H1 (cell line): Measurements from ENCODE around the gene VSNL1. TPM values are rescaled to one million over a fixed set of nuclear protein-coding genes. Genes with fewer than 3 reads are reported as not detected.

Experiments used
- CTCF ChIA-PET: fragments of 300-600 bp; sonication (Branson Sonifier 250); formaldehyde crosslinking; loops from one replicate; lab custom pipeline; 2021; ENCODE audit not compliant: partially characterized antibody; lab: Charles Lee
- POLR2A ChIA-PET: fragments of 300-600 bp; sonication (Branson Sonifier 250); formaldehyde crosslinking; loops from one replicate; lab custom pipeline; 2021; ENCODE audit warnings: inconsistent platforms; ENCODE audit not compliant: partially characterized antibody; lab: Charles Lee
- DNase-seq, 2 experiments: peaks; one replicate each; pipeline versions ENCODE4 v3.0.0 to v3.0.0-alpha.2; 2010 to 2022; ENCODE audit warnings: low spot score in 2 of 2, low read depth in 1 of 2, mixed read lengths in 1 of 2
- FAIRE-seq: peaks from 2 replicates; lab custom pipeline; 2011; peaks lifted over from hg19 to GRCh38; lab: Jason Lieb, UNC
- H2AFZ ChIP-seq: 2 replicates; pipeline ENCODE4 v1.8.1; 2012; ENCODE audit warnings: low read length, inconsistent platforms
- H2AK5ac ChIP-seq: 2 replicates; pipeline ENCODE4 v1.6.1; 2013; ENCODE audit warnings: low read depth, low read length
- H2BK120ac ChIP-seq: replicated peaks from 2 replicates; pipeline ENCODE3; 2013; ENCODE audit warnings: low read depth, low read length, inconsistent platforms
- H2BK12ac ChIP-seq: 2 replicates; pipeline ENCODE4 v1.6.1; 2013; ENCODE audit warnings: low read depth, low read length
- H2BK15ac ChIP-seq: 2 replicates; pipeline ENCODE4 v1.6.1; 2013; ENCODE audit warnings: low read length
- H2BK20ac ChIP-seq: 2 replicates; pipeline ENCODE4 v1.6.1; 2013; ENCODE audit warnings: low read length
- H2BK5ac ChIP-seq: 2 replicates; pipeline ENCODE4 v1.6.1; 2013; ENCODE audit warnings: low read depth, low read length
- H3K14ac ChIP-seq: 2 replicates; pipeline ENCODE4 v1.6.1; 2013; ENCODE audit warnings: inconsistent platforms; ENCODE audit not compliant: insufficient read length
- H3K18ac ChIP-seq: 2 replicates; pipeline ENCODE4 v1.6.1; 2013; ENCODE audit warnings: low read length; ENCODE audit errors: extremely low read depth
- H3K23ac ChIP-seq: 2 replicates; pipeline ENCODE4 v1.6.1; 2013; ENCODE audit warnings: inconsistent platforms; ENCODE audit not compliant: insufficient read length
- H3K23me2 ChIP-seq: 2 replicates; pipeline ENCODE4 v1.6.1; 2013; ENCODE audit warnings: low read depth, low read length
- H3K27ac ChIP-seq: 2 replicates; pipeline ENCODE4 v1.6.1; 2011; ENCODE audit warnings: low read depth, low read length, inconsistent platforms
- H3K27me3 ChIP-seq, 4 experiments: replicated peaks in 1 of 4; 1 replicate in 1 of 4; 2 replicates in 3 of 4; pipeline versions ENCODE4 v1.6.1 to v1.8.1; 2011 to 2013; ENCODE audit warnings: low read length in 3 of 4, mild to moderate bottlenecking in 3 of 4, inconsistent platforms in 2 of 4, mixed read lengths in 2 of 4, moderate library complexity in 1 of 4; ENCODE audit not compliant: control insufficient read depth in 3 of 4, insufficient read depth in 3 of 4; ENCODE audit errors: extremely low read depth in 1 of 4
- H3K36me3 ChIP-seq, 4 experiments: 2 replicates each; pipeline versions ENCODE4 v1.6.1 to v1.8.1; 2011 to 2013; ENCODE audit warnings: mild to moderate bottlenecking in 4 of 4, low read length in 3 of 4, moderate library complexity in 2 of 4, control low read depth in 1 of 4, inconsistent platforms in 1 of 4; ENCODE audit not compliant: insufficient read depth in 4 of 4, control insufficient read depth in 2 of 4
- H3K4ac ChIP-seq: replicated peaks from 2 replicates; pipeline ENCODE3; 2013; ENCODE audit warnings: low read length, low read depth, mixed read lengths, inconsistent platforms; ENCODE audit not compliant: insufficient read length
- H3K4me1 ChIP-seq, 4 experiments: replicated peaks in 1 of 4; 1 replicate in 1 of 4; 2 replicates in 3 of 4; pipeline versions ENCODE4 v1.6.1 to v1.8.1; 2011 to 2013; ENCODE audit warnings: low read length in 3 of 4, inconsistent platforms in 2 of 4, mixed read lengths in 1 of 4; ENCODE audit not compliant: insufficient read depth in 4 of 4, control insufficient read depth in 3 of 4
- H3K4me2 ChIP-seq, 2 experiments: 2 replicates each; pipeline versions ENCODE4 v1.6.1 to v1.8.1; 2011 to 2013; ENCODE audit warnings: low read depth in 2 of 2, low read length in 2 of 2, control low read depth in 1 of 2, inconsistent platforms in 1 of 2, mild to moderate bottlenecking in 1 of 2; ENCODE audit not compliant: insufficient read depth in 1 of 2
- H3K4me3 ChIP-seq, 4 experiments: fragments of 200-600, 300-600 bp in 1 of 4; sonication (generic), shearing (Covaris generic), sonication (Bioruptor Twin) in 1 of 4; 2 replicates each; pipeline versions ENCODE4 v1.5.1 to v1.8.1; 2011 to 2016; ENCODE audit warnings: low read length in 4 of 4, low read depth in 3 of 4, control low read depth in 2 of 4, inconsistent platforms in 2 of 4, mild to moderate bottlenecking in 2 of 4, mixed read lengths in 1 of 4, moderate library complexity in 1 of 4; ENCODE audit not compliant: insufficient read depth in 2 of 4; ENCODE audit errors: extremely low read depth in 1 of 4
- H3K56ac ChIP-seq: replicated peaks from 2 replicates; pipeline ENCODE3; 2013; ENCODE audit warnings: low read depth, mild to moderate bottlenecking, mixed read lengths, low read length, inconsistent platforms; ENCODE audit not compliant: insufficient read length
- H3K79me1 ChIP-seq: 2 replicates; pipeline ENCODE4 v1.6.1; 2013; ENCODE audit warnings: low read depth, low read length, control low read depth
- H3K79me2 ChIP-seq, 2 experiments: 2 replicates each; pipeline versions ENCODE4 v1.6.1 to v1.8.1; 2012 to 2013; ENCODE audit warnings: low read length in 2 of 2, mild to moderate bottlenecking in 2 of 2, inconsistent platforms in 1 of 2; ENCODE audit not compliant: insufficient read depth in 2 of 2, control insufficient read depth in 1 of 2
- H3K9ac ChIP-seq, 4 experiments: replicated peaks in 1 of 4; 1 replicate in 1 of 4; 2 replicates in 3 of 4; pipeline versions ENCODE4 v1.6.1 to v1.8.1; 2011 to 2013; ENCODE audit warnings: low read depth in 3 of 4, low read length in 3 of 4, control low read depth in 2 of 4, mild to moderate bottlenecking in 2 of 4, moderate library complexity in 2 of 4, inconsistent platforms in 1 of 4; ENCODE audit errors: extremely low read depth in 1 of 4
- H3K9me3 ChIP-seq, 2 experiments: 2 replicates each; pipeline versions ENCODE4 v1.6.1 to v1.8.1; 2012 to 2013; ENCODE audit warnings: mild to moderate bottlenecking in 2 of 2, moderate library complexity in 2 of 2, control low read depth in 1 of 2, inconsistent platforms in 1 of 2, low read depth in 1 of 2, low read length in 1 of 2, mixed read lengths in 1 of 2; ENCODE audit not compliant: insufficient read depth in 2 of 2
- H4K20me1 ChIP-seq, 2 experiments: replicated peaks in 1 of 2; 2 replicates each; pipeline versions ENCODE3 to v1.8.1; 2011 to 2013; ENCODE audit warnings: inconsistent platforms in 2 of 2, low read length in 2 of 2, mild to moderate bottlenecking in 1 of 2; ENCODE audit not compliant: insufficient read depth in 2 of 2, control insufficient read depth in 1 of 2
- H4K5ac ChIP-seq: 2 replicates; pipeline ENCODE4 v1.6.1; 2013; ENCODE audit warnings: low read length, low read depth, mixed read lengths, inconsistent platforms; ENCODE audit not compliant: insufficient read length
- H4K8ac ChIP-seq: 2 replicates; pipeline ENCODE4 v1.8.0; 2013; ENCODE audit warnings: mild to moderate bottlenecking, moderate library complexity, low read length, inconsistent platforms; ENCODE audit not compliant: insufficient read depth; ENCODE audit errors: extremely low read depth
- H4K91ac ChIP-seq: replicated peaks from 2 replicates; pipeline ENCODE3; 2013; ENCODE audit warnings: low read length, mixed read lengths, inconsistent platforms; ENCODE audit not compliant: insufficient read length
- HDAC6 ChIP-seq: IDR thresholded peaks from one replicate; pipeline ENCODE4 v1.7.1; 2012; ENCODE audit warnings: low read depth, mild to moderate bottlenecking, inconsistent platforms, low read length, moderate library complexity
- YY1 ChIP-seq: IDR thresholded peaks from 2 replicates; pipeline ENCODE4 v1.6.1; 2011; ENCODE audit warnings: low read depth, mild to moderate bottlenecking, low read length
- WGBS, 2 experiments: shearing (Covaris generic) in 1 of 2; methylation state at CpG; one replicate each; pipeline versions ENCODE4 v1.1.6 to v1.1.7; 2013 to 2015; ENCODE audit warnings: low lambda C conversion rate in 2 of 2, mixed read lengths in 2 of 2, inconsistent platforms in 1 of 2, low coverage in 1 of 2, missing lambda C conversion rate in 1 of 2; ENCODE audit not compliant: insufficient replicate concordance in 2 of 2, insufficient coverage in 1 of 2, insufficient read length in 1 of 2; ENCODE audit errors: extremely low coverage in 1 of 2, missing lambda C conversion rate in 1 of 2; 5-methylcytosine and 5-hydroxymethylcytosine counted together
- polyA plus RNA-seq, 7 experiments: library from polyadenylated mRNA; depleted of rRNA in 3 of 7; stranded (reverse) in 5 of 7; unstranded in 2 of 7; fragments of >200 nt in 5 of 7; fragments of 200-250 nt in 2 of 7; gene quantifications; 1 replicate in 5 of 7; 2 replicates in 1 of 7; 4 replicates in 1 of 7; pipeline versions ENCODE4 v1.2.1 to v1.2.3, GENCODE V29; 2011 to 2013; ENCODE audit warnings: missing spikeins in 2 of 7, mixed read lengths in 2 of 7
- total RNA-seq: library from RNA; stranded (reverse); fragmentation: NEBNext Ultra II Directional; extraction: Animal tissue kit (Norgen Biotek cat#: 25700); gene quantifications from 2 replicates; pipeline ENCODE4 v1.2.1, GENCODE V29; 2021
- TF ChIP-seq, protein P1 (sequence below): IDR thresholded peaks from 2 replicates; pipeline ENCODE4 v1.6.1; 2012; ENCODE audit warnings: low read length, inconsistent platforms

VSNL1 gene
- total and polyA plus RNA-seq, 2 of the 8 experiments (the other 6 are each of a cell fraction or from before 2014, with no cell fraction given): 49.4 to 108 TPM

DNA sequence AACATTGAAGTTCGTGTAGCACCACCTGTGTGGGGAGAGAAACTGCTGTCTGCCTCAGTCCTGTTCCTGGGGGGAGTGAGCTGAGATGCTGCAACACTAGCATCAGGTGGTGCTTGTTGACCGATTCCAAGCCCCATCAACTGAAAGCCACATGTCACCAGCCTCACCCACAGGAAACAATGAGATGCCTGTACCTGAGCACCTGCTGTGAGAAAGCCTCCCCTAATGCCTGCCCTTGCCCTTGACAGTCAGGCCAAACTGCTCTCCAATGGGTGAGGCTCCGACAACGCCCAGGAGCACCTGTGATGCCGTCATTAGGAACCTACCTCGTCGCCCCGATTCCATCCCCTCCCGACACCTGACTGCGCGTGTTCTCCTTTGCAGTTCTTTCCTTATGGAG lies 108.5 kb downstream of the VSNL1 start:
- Histone ChIP-seq H3K4me2 (no peak overlapping the region), H3K9ac (no peak overlapping the region), H4K91ac (no peak overlapping the region), H3K23ac (no peak overlapping the region), H3K4ac (no peak overlapping the region), H3K79me2 (no peaks in the 10 kb centered on the region), H3K27me3 (no peaks in the 10 kb centered on the region), H3K23me2 (no peaks in the 10 kb centered on the region), H3K18ac (no peak overlapping the region), H2BK12ac (no peak overlapping the region), H2BK5ac (no peak overlapping the region), H2AFZ (no peak overlapping the region), H3K4me3 (no peak overlapping the region), H3K79me1 (no peaks in the 10 kb centered on the region; the same call in 1 of the 2 replicates), H3K14ac (no peak overlapping the region), H4K8ac (no peak overlapping the region; the same call in 1 of the 2 replicates), H2BK15ac (no peak overlapping the region), H4K5ac (no peak overlapping the region), H3K27ac (no peak overlapping the region), H4K20me1 (peaks cover 0 to 2% of the 10 kb centered on the region in 2 experiments), H2BK120ac (no peak overlapping the region), H2BK20ac (no peak overlapping the region), H2AK5ac (no peak overlapping the region), H3K9me3 (no peaks in the 10 kb centered on the region), H3K56ac (no peak overlapping the region), H3K36me3 (peaks cover 0 to 12% (median 6%) of the 10 kb centered on the region in 4 experiments; a peak in 4 of 8 replicates), H3K4me1 (peaks cover 0 to 4% (median under 1%) of the 10 kb centered on the region in 4 experiments; a peak in 2 of 7 replicates)
- CTCF ChIA-PET: interaction anchor here (1.0 to 6.6 kb wide), 3 partner anchors 13 to 32 kb away, joined by 3 to 61 read pairs (median 22); no protein-coding TSS in a partner anchor
- no peak for DNase-seq
- no peak for FAIRE-seq
- 93% methylated on average over 11 of the region's 11 CpGs; no CpG with 5 or more reads in 1 of the 2 experiments for WGBS, 2 experiments
- POLR2A ChIA-PET: no interaction called here
- TF ChIP-seq, protein P1, sequence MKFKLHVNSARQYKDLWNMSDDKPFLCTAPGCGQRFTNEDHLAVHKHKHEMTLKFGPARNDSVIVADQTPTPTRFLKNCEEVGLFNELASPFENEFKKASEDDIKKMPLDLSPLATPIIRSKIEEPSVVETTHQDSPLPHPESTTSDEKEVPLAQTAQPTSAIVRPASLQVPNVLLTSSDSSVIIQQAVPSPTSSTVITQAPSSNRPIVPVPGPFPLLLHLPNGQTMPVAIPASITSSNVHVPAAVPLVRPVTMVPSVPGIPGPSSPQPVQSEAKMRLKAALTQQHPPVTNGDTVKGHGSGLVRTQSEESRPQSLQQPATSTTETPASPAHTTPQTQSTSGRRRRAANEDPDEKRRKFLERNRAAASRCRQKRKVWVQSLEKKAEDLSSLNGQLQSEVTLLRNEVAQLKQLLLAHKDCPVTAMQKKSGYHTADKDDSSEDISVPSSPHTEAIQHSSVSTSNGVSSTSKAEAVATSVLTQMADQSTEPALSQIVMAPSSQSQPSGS: no peak
- TF ChIP-seq HDAC6: no peak
- TF ChIP-seq YY1: no peak
